Urinary bladder (tissue), 4 donors: ENCODE results near the gene CDK3. TPM values are rescaled to one million over a fixed set of nuclear protein-coding genes. Genes with fewer than 3 reads are reported as not detected.

Experiments
- DNase-seq: peaks from one replicate; pipeline ENCODE4 v3.0.0-alpha.2; 2015; ENCODE audit errors: extremely low spot score
- H3K27ac ChIP-seq: one replicate; pipeline ENCODE4 v1.5.1; 2013; ENCODE audit warnings: low read depth, mild to moderate bottlenecking, moderate library complexity
- H3K36me3 ChIP-seq: one replicate; pipeline ENCODE4 v1.6.1; 2013; ENCODE audit warnings: mild to moderate bottlenecking, moderate library complexity; ENCODE audit not compliant: insufficient read depth
- H3K4me1 ChIP-seq: one replicate; pipeline ENCODE4 v1.6.1; 2013; ENCODE audit warnings: mild to moderate bottlenecking, moderate library complexity; ENCODE audit not compliant: insufficient read depth
- H3K4me3 ChIP-seq: one replicate; pipeline ENCODE4 v1.5.1; 2013; ENCODE audit warnings: low read depth, low read length
- WGBS: extraction: QIAGEN DNeasy Blood & Tissue Kit; methylation state at CpG from one replicate; pipeline ENCODE4 v1.1.7; 2013; 5-methylcytosine and 5-hydroxymethylcytosine counted together
- polyA plus RNA-seq: library from polyadenylated mRNA; stranded (reverse); fragments of 200-250 nt; gene quantifications from one replicate; pipeline ENCODE4 v1.2.3, GENCODE V29; 2013
- total RNA-seq: library from RNA; depleted of rRNA; stranded (reverse); fragments of >200 nt; gene quantifications from one replicate; pipeline ENCODE4 v1.2.3, GENCODE V29; 2014
- donor health status: healthy with polysubstance abuse.
- donor health status: healthy.

CDK3 gene
- total and polyA plus RNA-seq, 2 donors = 3.5 to 4.9 TPM

GRCh38 chr17:76002100-76002499 lies 1.4 kb downstream of the CDK3 start:
- no peak for DNase-seq
- Histone ChIP-seq H3K27ac (no peak overlapping the region), H3K36me3 (no peaks in the 10 kb centered on the region), H3K4me3 (no peak overlapping the region), H3K4me1 (no peaks in the 10 kb centered on the region)
- 96% methylated on average over 12 of the region's 12 CpGs for WGBS

- 83% methylated on average over 6 of the region's 6 CpGs for WGBS
Measured at GRCh38 chr17:76003915-76004314, 3.3 kb downstream of the CDK3 start.

GRCh38 chr17:76004750-76005262 lies 4.2 kb downstream of the CDK3 start:
- DNase-seq = no peak
- no peaks in the 10 kb centered on the region for H3K36me3 ChIP-seq
- no peaks in the 10 kb centered on the region for H3K4me1 ChIP-seq
- no peak overlapping the region for H3K4me3 ChIP-seq
- H3K27ac ChIP-seq = no peak overlapping the region
- 68% methylated on average over 8 of the region's 8 CpGs for WGBS

More at GRCh38 chr17:76003915-76004314, 3.3 kb downstream of the CDK3 start:
- no peak overlapping the region for H3K27ac ChIP-seq
- H3K4me1 ChIP-seq = no peaks in the 10 kb centered on the region
- no peak overlapping the region for H3K4me3 ChIP-seq
- H3K36me3 ChIP-seq = no peaks in the 10 kb centered on the region
- DNase-seq = no peak

GRCh38 chr17:76005263-76006149 lies 4.9 kb downstream of the CDK3 start:
- H3K36me3 ChIP-seq = no peaks in the 10 kb centered on the region
- H3K27ac ChIP-seq = no peak overlapping the region
- no peaks in the 10 kb centered on the region for H3K4me1 ChIP-seq
- WGBS = 45% methylated on average over 16 of the region's 16 CpGs
- no peak overlapping the region for H3K4me3 ChIP-seq
- no peak for DNase-seq

GRCh38 chr17:76007131-76007849 lies 6.6 kb downstream of the CDK3 start:
- 91% methylated on average over 39 of the region's 39 CpGs for WGBS
- H3K36me3 ChIP-seq = no peaks in the 10 kb centered on the region
- DNase-seq = no peak
- no peak overlapping the region for H3K4me3 ChIP-seq
- H3K27ac ChIP-seq = no peak overlapping the region
- no peaks in the 10 kb centered on the region for H3K4me1 ChIP-seq

GRCh38 chr17:76007850-76008165 lies 7.2 kb downstream of the CDK3 start:
- Histone ChIP-seq H3K4me3 (no peak overlapping the region), H3K36me3 (no peaks in the 10 kb centered on the region), H3K27ac (no peak overlapping the region), H3K4me1 (no peaks in the 10 kb centered on the region)
- no peak for DNase-seq
- WGBS = 87% methylated on average over 16 of the region's 16 CpGs

GRCh38 chr17:76008208-76008607 lies 7.6 kb downstream of the CDK3 start:
- Histone ChIP-seq H3K4me3 (no peak overlapping the region), H3K27ac (no peak overlapping the region), H3K36me3 (no peaks in the 10 kb centered on the region), H3K4me1 (no peaks in the 10 kb centered on the region)
- no peak for DNase-seq
- WGBS = 94% methylated on average over 36 of the region's 36 CpGs

- DNase-seq = no peak
- no peaks in the 10 kb centered on the region for H3K36me3 ChIP-seq
- no peak overlapping the region for H3K27ac ChIP-seq
- H3K4me1 ChIP-seq = no peaks in the 10 kb centered on the region
- H3K4me3 ChIP-seq = no peak overlapping the region
- WGBS = 95% methylated on average over 56 of the region's 56 CpGs
Measured at GRCh38 chr17:76008630-76009425, 8.2 kb downstream of the CDK3 start.

- Histone ChIP-seq H3K36me3 (no peaks in the 10 kb centered on the region), H3K4me3 (no peak overlapping the region), H3K4me1 (no peaks in the 10 kb centered on the region), H3K27ac (no peak overlapping the region)
- no peak for DNase-seq
- 93% methylated on average over 20 of the region's 20 CpGs for WGBS
Measured at GRCh38 chr17:76009447-76009846, 8.8 kb downstream of the CDK3 start.

- H3K4me3 ChIP-seq = no peak overlapping the region
- no peaks in the 10 kb centered on the region for H3K36me3 ChIP-seq
- H3K4me1 ChIP-seq = no peaks in the 10 kb centered on the region
- no peak for DNase-seq
- no peak overlapping the region for H3K27ac ChIP-seq
- WGBS = 89% methylated on average over 21 of the region's 21 CpGs
Measured at GRCh38 chr17:76009969-76010661, 9.5 kb downstream of the CDK3 start.

- H3K27ac ChIP-seq = no peak overlapping the region
- H3K4me3 ChIP-seq = no peak overlapping the region
- WGBS = 86% methylated on average over 5 of the region's 5 CpGs
- no peaks in the 10 kb centered on the region for H3K36me3 ChIP-seq
- H3K4me1 ChIP-seq = no peaks in the 10 kb centered on the region
- no peak for DNase-seq
Measured at GRCh38 chr17:76011951-76012350, 11.3 kb downstream of the CDK3 start.

GRCh38 chr17:76013377-76013932 lies 12.8 kb downstream of the CDK3 start:
- 68% methylated on average over 15 of the region's 15 CpGs for WGBS
- Histone ChIP-seq H3K4me1 (no peaks in the 10 kb centered on the region), H3K36me3 (no peaks in the 10 kb centered on the region), H3K27ac (no peak overlapping the region), H3K4me3 (no peak overlapping the region)
- no peak for DNase-seq
